Common myeloid progenitor, CD34-positive (primary cell): ENCODE measurements around the gene SACM1L.

ENCODE experiments used
- CTCF ChIA-PET: fragments of 350-600 bp; sonication (Branson Sonifier 250); formaldehyde crosslinking; loops from one replicate; lab custom pipeline; 2021; ENCODE audit warnings: antibody characterized with exemption; lab: Charles Lee
- POLR2A ChIA-PET: fragments of 350-600 bp; sonication (Branson Sonifier 250); formaldehyde crosslinking; loops from one replicate; lab custom pipeline; 2021; ENCODE audit warnings: antibody characterized with exemption; lab: Charles Lee
- DNase-seq, 3 donors: peaks; one replicate each; pipeline versions ENCODE4 v3.0.0 to v3.0.0-alpha.2; 2013
- H3K27ac ChIP-seq, 2 experiments: 1 replicate in 1 of 2; 2 replicates in 1 of 2; pipeline ENCODE4 v1.7.0; 2013; ENCODE audit warnings: inconsistent platforms in 2 of 2, low read length in 2 of 2, mild to moderate bottlenecking in 2 of 2, low read depth in 1 of 2, moderate library complexity in 1 of 2; ENCODE audit not compliant: severe bottlenecking in 2 of 2, insufficient read depth in 1 of 2, poor library complexity in 1 of 2
- H3K27me3 ChIP-seq, 5 experiments: replicated peaks in 2 of 5; 1 replicate in 3 of 5; 2 replicates in 2 of 5; pipeline versions ENCODE4 v1.6.1 to v1.7.0; 2013; ENCODE audit warnings: low read length in 4 of 5, mild to moderate bottlenecking in 2 of 5, moderate library complexity in 2 of 5, inconsistent platforms in 1 of 5; ENCODE audit not compliant: insufficient read depth in 5 of 5, control insufficient read depth in 4 of 5
- H3K36me3 ChIP-seq, 4 experiments: 1 replicate in 2 of 4; 2 replicates in 2 of 4; pipeline versions ENCODE4 v1.6.1 to v1.7.0; 2013; ENCODE audit warnings: low read length in 3 of 4, control low read depth in 1 of 4, mild to moderate bottlenecking in 1 of 4; ENCODE audit not compliant: control insufficient read depth in 4 of 4, insufficient read depth in 4 of 4
- H3K4me1 ChIP-seq, 4 experiments: 1 replicate in 3 of 4; 2 replicates in 1 of 4; pipeline versions ENCODE4 v1.6.1 to v1.7.1; 2013; ENCODE audit warnings: low read length in 3 of 4, mild to moderate bottlenecking in 3 of 4, control low read depth in 1 of 4, inconsistent platforms in 1 of 4, moderate library complexity in 1 of 4; ENCODE audit not compliant: control insufficient read depth in 4 of 4, insufficient read depth in 4 of 4; ENCODE audit errors: control extremely low read depth in 1 of 4
- H3K4me3 ChIP-seq, 7 experiments: 1 replicate in 4 of 7; 2 replicates in 3 of 7; pipeline versions ENCODE4 v1.5.1 to v1.7.0; 2013; ENCODE audit warnings: mild to moderate bottlenecking in 7 of 7, low read length in 6 of 7, moderate library complexity in 6 of 7, inconsistent platforms in 2 of 7, low read depth in 2 of 7, control low read depth in 1 of 7; ENCODE audit not compliant: insufficient read depth in 4 of 7, control insufficient read depth in 1 of 7; ENCODE audit errors: extremely low read depth in 1 of 7
- H3K9me3 ChIP-seq, 5 experiments: 1 replicate in 4 of 5; 2 replicates in 1 of 5; pipeline versions ENCODE4 v1.6.1 to v1.7.1; 2013; ENCODE audit warnings: low read length in 4 of 5, mild to moderate bottlenecking in 2 of 5, inconsistent platforms in 1 of 5, low read depth in 1 of 5, moderate library complexity in 1 of 5; ENCODE audit not compliant: control insufficient read depth in 4 of 5, insufficient read depth in 2 of 5; ENCODE audit errors: control extremely low read depth in 1 of 5
- WGBS: methylation state at CpG from one replicate; pipeline ENCODE4 v1.1.5; 2013; ENCODE audit not compliant: insufficient coverage; 5-methylcytosine and 5-hydroxymethylcytosine counted together

SACM1L gene

GRCh38 chr3:45665101-45665572 is 24.1 kb upstream of the SACM1L start:
- whole genome bisulfite sequencing: 41% methylated on average over 8 of the region's 9 CpGs
- peak; percentile 84 to 86 (median 86) for DNase-seq

GRCh38 chr3:45666757-45667431 is 22.3 kb upstream of the SACM1L start:
- ChIA-PET CTCF (interaction anchor here (0.7 to 9.3 kb wide), 8 partner anchors 11 to 159 kb away, joined by 3 to 163 read pairs (median 11); partner anchors contain the start of gene SACM1L), POLR2A (interaction anchor here (0.6 kb wide), 1 partner anchor 694 kb away, joined by 3 read pairs; no protein-coding TSS in a partner anchor)
- H3K4me1 ChIP-seq: peaks cover 7 to 29% (median 21%) of the 10 kb centered on the region in 4 experiments
- 77% methylated on average over 7 of the region's 8 CpGs for WGBS
- no peak overlapping the region for H3K27ac ChIP-seq
- H3K9me3 ChIP-seq: no peaks in the 10 kb centered on the region
- DNase-seq: no peak
- H3K4me3 ChIP-seq: no peak overlapping the region
- H3K36me3 ChIP-seq: peaks cover 16 to 55% (median 35%) of the 10 kb centered on the region in 4 experiments
- H3K27me3 ChIP-seq: no peaks in the 10 kb centered on the region

More at GRCh38 chr3:45665101-45665572, 24.1 kb upstream of the SACM1L start:
- Histone ChIP-seq H3K27ac (peak overlapping the region in 1 of 2 experiments; percentile 78), H3K4me3 (peak overlapping the region in 6 of 7 experiments; percentile 60 to 81 (median 71)), H3K9me3 (no peaks in the 10 kb centered on the region), H3K27me3 (no peaks in the 10 kb centered on the region), H3K36me3 (peaks cover 11 to 38% (median 23%) of the 10 kb centered on the region in 4 experiments), H3K4me1 (peaks cover 7 to 30% (median 21%) of the 10 kb centered on the region in 4 experiments)
- POLR2A ChIA-PET: interaction anchor here (1.0 kb wide), 1 partner anchor 15 kb away, joined by 3 read pairs; no protein-coding TSS in a partner anchor
- CTCF ChIA-PET: interaction anchor here (1.0 to 9.3 kb wide), 9 partner anchors 9 to 157 kb away, joined by 3 to 163 read pairs (median 6); no protein-coding TSS in a partner anchor

- POLR2A ChIA-PET: no interaction called here
- Histone ChIP-seq H3K4me3 (no peak overlapping the region), H3K9me3 (no peaks in the 10 kb centered on the region), H3K27me3 (no peaks in the 10 kb centered on the region), H3K4me1 (peaks cover 7 to 29% (median 21%) of the 10 kb centered on the region in 4 experiments), H3K36me3 (peaks cover 22 to 61% (median 42%) of the 10 kb centered on the region in 4 experiments), H3K27ac (no peak overlapping the region)
- DNase-seq: no peak
- 100% methylated on average over 1 of the region's 1 CpG for WGBS
- CTCF ChIA-PET: interaction anchor here (0.7 to 9.3 kb wide), 7 partner anchors 11 to 159 kb away, joined by 3 to 163 read pairs (median 14); partner anchors contain the start of gene SACM1L
These were observed 21.6 kb upstream of the SACM1L start for GRCh38 chr3:45667569-45667934.

- no peak for DNase-seq
- no peak overlapping the region for H3K27ac ChIP-seq
- CTCF ChIA-PET: interaction anchor here (0.9 to 1.5 kb wide), 6 partner anchors 10 to 161 kb away, joined by 3 to 5 read pairs (median 3); no protein-coding TSS in a partner anchor
- POLR2A ChIA-PET: no interaction called here
- peaks cover 22 to 86% (median 63%) of the 10 kb centered on the region in 4 experiments for H3K36me3 ChIP-seq
- peaks cover under 1 to 12% (median 7%) of the 10 kb centered on the region in 4 experiments for H3K4me1 ChIP-seq
- no peak overlapping the region for H3K4me3 ChIP-seq
- H3K27me3 ChIP-seq: no peaks in the 10 kb centered on the region
- no peaks in the 10 kb centered on the region for H3K9me3 ChIP-seq
These were observed 18.8 kb upstream of the SACM1L start for GRCh38 chr3:45670436-45670835.

GRCh38 chr3:45670991-45671390 is 18.2 kb upstream of the SACM1L start:
- WGBS: 100% methylated on average over 1 of the region's 2 CpGs
- CTCF ChIA-PET: interaction anchor here (0.9 to 1.5 kb wide), 6 partner anchors 10 to 162 kb away, joined by 3 to 5 read pairs (median 3); no protein-coding TSS in a partner anchor

GRCh38 chr3:45673273-45673672 is 15.9 kb upstream of the SACM1L start:
- Histone ChIP-seq H3K36me3 (peaks cover 17 to 70% (median 54%) of the 10 kb centered on the region in 4 experiments), H3K4me3 (no peak overlapping the region), H3K4me1 (peaks cover 6 to 26% (median 19%) of the 10 kb centered on the region in 4 experiments), H3K27ac (no peak overlapping the region), H3K27me3 (no peaks in the 10 kb centered on the region), H3K9me3 (no peaks in the 10 kb centered on the region)
- ChIA-PET CTCF (interaction anchor here (0.7 to 1.3 kb wide), 2 partner anchors 17 kb away, joined by 3 to 4 read pairs; no protein-coding TSS in a partner anchor), POLR2A (no interaction called here)
- no peak for DNase-seq
- 100% methylated on average over 1 of the region's 2 CpGs for WGBS

More at GRCh38 chr3:45670991-45671390, 18.2 kb upstream of the SACM1L start:
- Histone ChIP-seq H3K4me1 (peaks cover 0 to 13% (median 7%) of the 10 kb centered on the region in 4 experiments), H3K4me3 (no peak overlapping the region), H3K27ac (no peak overlapping the region), H3K27me3 (no peaks in the 10 kb centered on the region), H3K9me3 (no peaks in the 10 kb centered on the region), H3K36me3 (peaks cover 22 to 82% (median 61%) of the 10 kb centered on the region in 4 experiments)
- POLR2A ChIA-PET: no interaction called here
- DNase-seq: no peak
